HL-60/S4 treated with retinoic acid at 250 ng/mL for 4 days and 3 days (cell line): ENCODE results near the gene CARD18.

Experiments
- in situ Hi-C: fragments of 300-500 bp; cut with MboI; formaldehyde crosslinking; loops from 2 replicates; pipeline ENCODE4 v1.7.0; 2022; ENCODE audit warnings: low sequenced_read_pairs

Gene CARD18

GRCh38 chr11:105139669-105140068 lies at the start of gene CARD18:
CARD18 (minus strand) TSS chr11:105139769; CDS start chr11:105139726, 43 bp downstream.
- in situ Hi-C loops = no loop called here

- in situ Hi-C loops = no loop called here
These were observed 44.4 kb upstream of the CARD18 start for GRCh38 chr11:105183987-105184386.

GRCh38 chr11:105183426-105183825 lies 43.9 kb upstream of the CARD18 start:
- in situ Hi-C loops = no loop called here

- in situ Hi-C loops = no loop called here
These were observed 42.0 kb upstream of the CARD18 start for GRCh38 chr11:105181521-105181920.

- in situ Hi-C loops = no loop called here
These were observed 41.5 kb upstream of the CARD18 start for GRCh38 chr11:105181100-105181499.

GRCh38 chr11:105179542-105180278 lies 40.1 kb upstream of the CARD18 start:
- in situ Hi-C loops = no loop called here

GRCh38 chr11:105177658-105178057 lies 38.1 kb upstream of the CARD18 start:
- in situ Hi-C loops = no loop called here

- in situ Hi-C loops = no loop called here
These were observed 28.9 kb upstream of the CARD18 start for GRCh38 chr11:105168457-105168856.

- in situ Hi-C loops = no loop called here
These were observed 27.7 kb upstream of the CARD18 start for GRCh38 chr11:105167244-105167643.

- in situ Hi-C loops = no loop called here
These were observed 24.6 kb upstream of the CARD18 start for GRCh38 chr11:105164208-105164607.

GRCh38 chr11:105162506-105162905 lies 22.9 kb upstream of the CARD18 start:
- in situ Hi-C loops = no loop called here

GRCh38 chr11:105158436-105158835 lies 18.9 kb upstream of the CARD18 start:
- in situ Hi-C loops = no loop called here

- in situ Hi-C loops = no loop called here
These were observed 17.2 kb upstream of the CARD18 start for GRCh38 chr11:105156720-105157119.

- in situ Hi-C loops = no loop called here
These were observed 16.7 kb upstream of the CARD18 start for GRCh38 chr11:105156231-105156630.

- in situ Hi-C loops = no loop called here
These were observed 16.1 kb upstream of the CARD18 start for GRCh38 chr11:105155679-105156078.

GRCh38 chr11:105153392-105153791 lies 13.8 kb upstream of the CARD18 start:
- in situ Hi-C loops = no loop called here

GRCh38 chr11:105152560-105152959 lies 13.0 kb upstream of the CARD18 start:
- in situ Hi-C loops = no loop called here

GRCh38 chr11:105152021-105152512 lies 12.5 kb upstream of the CARD18 start:
- in situ Hi-C loops = no loop called here

- in situ Hi-C loops = no loop called here
These were observed 9.9 kb upstream of the CARD18 start for GRCh38 chr11:105149477-105149876.

- in situ Hi-C loops = no loop called here
These were observed 8.7 kb upstream of the CARD18 start for GRCh38 chr11:105148241-105148640.

- in situ Hi-C loops = no loop called here
These were observed 5.3 kb upstream of the CARD18 start for GRCh38 chr11:105144887-105145286.

GRCh38 chr11:105142167-105142566 lies 2.6 kb upstream of the CARD18 start:
- in situ Hi-C loops = no loop called here

GRCh38 chr11:105137286-105137685 lies 2.3 kb downstream of the CARD18 start:
- in situ Hi-C loops = no loop called here
